Measurements from ENCODE around the gene TOP3B.

DNA sequence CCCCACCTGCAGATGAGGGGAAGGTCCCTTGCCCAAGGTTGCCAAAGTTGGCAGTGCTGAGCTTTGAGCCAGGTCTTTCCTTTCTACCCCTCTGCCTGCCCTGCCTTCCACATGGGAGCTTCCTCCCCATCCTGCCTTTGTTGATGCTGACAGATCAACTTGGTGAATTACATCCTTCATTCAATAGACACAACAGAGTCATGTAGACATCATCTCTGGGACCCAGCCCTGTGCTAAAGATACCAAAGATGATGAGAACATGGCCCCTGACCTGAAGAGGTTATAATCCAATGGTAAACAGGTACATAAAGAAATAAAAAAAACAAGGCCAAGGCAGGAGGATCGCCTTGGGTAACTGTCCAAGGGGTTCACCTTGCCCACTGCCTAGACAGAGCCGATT, 72.7 kb downstream of the TOP3B start:
- TF ChIP-seq EZH2 (IDR thresholded peaks at IDR 0.05; ENCODE audit: low read depth) (no peak), CTCF (conservative IDR thresholded peaks at IDR 0.05) (no peak)

Measured in PC-9 (cell line).